Measurements from ENCODE around the gene GFPT1. TPM values are rescaled to one million over a fixed set of nuclear protein-coding genes. Genes with fewer than 3 reads are reported as not detected.

GFPT1 gene
- total and polyA plus RNA-seq, 4 donors = 14.7 to 42.6 (median 18.1) TPM

DNA sequence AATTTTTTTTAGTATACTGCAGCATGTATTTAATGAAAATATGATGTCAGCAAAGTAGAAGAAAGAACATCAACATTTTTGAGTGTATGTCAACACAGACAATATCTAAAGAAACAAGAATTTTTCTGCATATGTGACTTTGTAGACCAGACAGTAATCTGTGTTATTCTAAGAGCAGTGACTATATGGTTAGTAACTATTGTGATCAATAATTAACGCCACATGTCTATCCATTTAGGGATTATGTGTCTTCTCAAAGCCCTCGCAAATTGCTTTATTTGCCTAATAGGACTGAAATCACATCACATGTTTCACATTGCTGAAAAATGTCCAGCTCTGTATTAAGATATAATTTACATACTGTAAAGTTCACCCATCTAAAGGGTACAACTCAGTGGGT lies 107.8 kb downstream of the GFPT1 start:
- Histone ChIP-seq H3K4me1 (ENCODE audit: control insufficient read depth in 4 of 4, insufficient read depth in 4 of 4, low read length in 3 of 4) (no peaks in the 10 kb centered on the region), H3K36me3 (ENCODE audit: control insufficient read depth in 4 of 4, insufficient read depth in 3 of 4, low read depth in 1 of 4, low read length in 3 of 4) (no peaks in the 10 kb centered on the region), H3K4me3 (ENCODE audit: low read depth in 1 of 3, low read length in 3 of 3) (no peak overlapping the region), H3K27me3 (ENCODE audit: control insufficient read depth in 4 of 4, insufficient read depth in 4 of 4, low read length in 3 of 4) (peaks cover 0 to 7% (median 0%) of the 10 kb centered on the region in 4 donors), H3K9ac (ENCODE audit: low read depth in 1 of 2, low read length in 2 of 2) (no peak overlapping the region), H3K9me3 (ENCODE audit: control insufficient read depth in 4 of 4, low read length in 3 of 4) (no peaks in the 10 kb centered on the region), H3K27ac (ENCODE audit: low read depth in 1 of 2, low read length in 2 of 2) (no peak overlapping the region)
- no peak for DNase-seq (ENCODE audit: low spot score)
- TF ChIP-seq YY1 (IDR thresholded peaks at IDR 0.05) (no peak), HNF4G (IDR thresholded peaks at IDR 0.05) (no peak), FOXA1 (IDR thresholded peaks at IDR 0.05) (no peak), TAF1 (conservative IDR thresholded peaks at IDR 0.05) (no peak), HNF4A (conservative IDR thresholded peaks at IDR 0.05) (no peak), EGR1 (IDR thresholded peaks at IDR 0.05; ENCODE audit: low read depth in 2 of 2) (no peak), GABPA (IDR thresholded peaks at IDR 0.05 in 1 of 2, conservative IDR thresholded peaks at IDR 0.05 in 1 of 2) (no peak), JUND (IDR thresholded peaks at IDR 0.05) (no peak), RXRA (IDR thresholded peaks at IDR 0.05) (no peak), RAD21 (IDR thresholded peaks at IDR 0.05) (no peak), SP1 (IDR thresholded peaks at IDR 0.05) (no peak)
- TF ChIP-seq, protein P1, sequence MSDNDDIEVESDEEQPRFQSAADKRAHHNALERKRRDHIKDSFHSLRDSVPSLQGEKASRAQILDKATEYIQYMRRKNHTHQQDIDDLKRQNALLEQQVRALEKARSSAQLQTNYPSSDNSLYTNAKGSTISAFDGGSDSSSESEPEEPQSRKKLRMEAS (IDR thresholded peaks at IDR 0.05) = no peak
- TF ChIP-seq, protein P2, sequence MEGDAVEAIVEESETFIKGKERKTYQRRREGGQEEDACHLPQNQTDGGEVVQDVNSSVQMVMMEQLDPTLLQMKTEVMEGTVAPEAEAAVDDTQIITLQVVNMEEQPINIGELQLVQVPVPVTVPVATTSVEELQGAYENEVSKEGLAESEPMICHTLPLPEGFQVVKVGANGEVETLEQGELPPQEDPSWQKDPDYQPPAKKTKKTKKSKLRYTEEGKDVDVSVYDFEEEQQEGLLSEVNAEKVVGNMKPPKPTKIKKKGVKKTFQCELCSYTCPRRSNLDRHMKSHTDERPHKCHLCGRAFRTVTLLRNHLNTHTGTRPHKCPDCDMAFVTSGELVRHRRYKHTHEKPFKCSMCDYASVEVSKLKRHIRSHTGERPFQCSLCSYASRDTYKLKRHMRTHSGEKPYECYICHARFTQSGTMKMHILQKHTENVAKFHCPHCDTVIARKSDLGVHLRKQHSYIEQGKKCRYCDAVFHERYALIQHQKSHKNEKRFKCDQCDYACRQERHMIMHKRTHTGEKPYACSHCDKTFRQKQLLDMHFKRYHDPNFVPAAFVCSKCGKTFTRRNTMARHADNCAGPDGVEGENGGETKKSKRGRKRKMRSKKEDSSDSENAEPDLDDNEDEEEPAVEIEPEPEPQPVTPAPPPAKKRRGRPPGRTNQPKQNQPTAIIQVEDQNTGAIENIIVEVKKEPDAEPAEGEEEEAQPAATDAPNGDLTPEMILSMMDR (IDR thresholded peaks at IDR 0.05; ENCODE audit: low read depth, low read length, missing input control) = no peak
- TF ChIP-seq, protein P3, sequence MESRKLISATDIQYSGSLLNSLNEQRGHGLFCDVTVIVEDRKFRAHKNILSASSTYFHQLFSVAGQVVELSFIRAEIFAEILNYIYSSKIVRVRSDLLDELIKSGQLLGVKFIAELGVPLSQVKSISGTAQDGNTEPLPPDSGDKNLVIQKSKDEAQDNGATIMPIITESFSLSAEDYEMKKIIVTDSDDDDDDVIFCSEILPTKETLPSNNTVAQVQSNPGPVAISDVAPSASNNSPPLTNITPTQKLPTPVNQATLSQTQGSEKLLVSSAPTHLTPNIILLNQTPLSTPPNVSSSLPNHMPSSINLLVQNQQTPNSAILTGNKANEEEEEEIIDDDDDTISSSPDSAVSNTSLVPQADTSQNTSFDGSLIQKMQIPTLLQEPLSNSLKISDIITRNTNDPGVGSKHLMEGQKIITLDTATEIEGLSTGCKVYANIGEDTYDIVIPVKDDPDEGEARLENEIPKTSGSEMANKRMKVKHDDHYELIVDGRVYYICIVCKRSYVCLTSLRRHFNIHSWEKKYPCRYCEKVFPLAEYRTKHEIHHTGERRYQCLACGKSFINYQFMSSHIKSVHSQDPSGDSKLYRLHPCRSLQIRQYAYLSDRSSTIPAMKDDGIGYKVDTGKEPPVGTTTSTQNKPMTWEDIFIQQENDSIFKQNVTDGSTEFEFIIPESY (IDR thresholded peaks at IDR 0.05) = no peak
- TF ChIP-seq, protein P4, sequence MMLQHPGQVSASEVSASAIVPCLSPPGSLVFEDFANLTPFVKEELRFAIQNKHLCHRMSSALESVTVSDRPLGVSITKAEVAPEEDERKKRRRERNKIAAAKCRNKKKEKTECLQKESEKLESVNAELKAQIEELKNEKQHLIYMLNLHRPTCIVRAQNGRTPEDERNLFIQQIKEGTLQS (IDR thresholded peaks at IDR 0.05) = no peak
- TF ChIP-seq, protein P5, sequence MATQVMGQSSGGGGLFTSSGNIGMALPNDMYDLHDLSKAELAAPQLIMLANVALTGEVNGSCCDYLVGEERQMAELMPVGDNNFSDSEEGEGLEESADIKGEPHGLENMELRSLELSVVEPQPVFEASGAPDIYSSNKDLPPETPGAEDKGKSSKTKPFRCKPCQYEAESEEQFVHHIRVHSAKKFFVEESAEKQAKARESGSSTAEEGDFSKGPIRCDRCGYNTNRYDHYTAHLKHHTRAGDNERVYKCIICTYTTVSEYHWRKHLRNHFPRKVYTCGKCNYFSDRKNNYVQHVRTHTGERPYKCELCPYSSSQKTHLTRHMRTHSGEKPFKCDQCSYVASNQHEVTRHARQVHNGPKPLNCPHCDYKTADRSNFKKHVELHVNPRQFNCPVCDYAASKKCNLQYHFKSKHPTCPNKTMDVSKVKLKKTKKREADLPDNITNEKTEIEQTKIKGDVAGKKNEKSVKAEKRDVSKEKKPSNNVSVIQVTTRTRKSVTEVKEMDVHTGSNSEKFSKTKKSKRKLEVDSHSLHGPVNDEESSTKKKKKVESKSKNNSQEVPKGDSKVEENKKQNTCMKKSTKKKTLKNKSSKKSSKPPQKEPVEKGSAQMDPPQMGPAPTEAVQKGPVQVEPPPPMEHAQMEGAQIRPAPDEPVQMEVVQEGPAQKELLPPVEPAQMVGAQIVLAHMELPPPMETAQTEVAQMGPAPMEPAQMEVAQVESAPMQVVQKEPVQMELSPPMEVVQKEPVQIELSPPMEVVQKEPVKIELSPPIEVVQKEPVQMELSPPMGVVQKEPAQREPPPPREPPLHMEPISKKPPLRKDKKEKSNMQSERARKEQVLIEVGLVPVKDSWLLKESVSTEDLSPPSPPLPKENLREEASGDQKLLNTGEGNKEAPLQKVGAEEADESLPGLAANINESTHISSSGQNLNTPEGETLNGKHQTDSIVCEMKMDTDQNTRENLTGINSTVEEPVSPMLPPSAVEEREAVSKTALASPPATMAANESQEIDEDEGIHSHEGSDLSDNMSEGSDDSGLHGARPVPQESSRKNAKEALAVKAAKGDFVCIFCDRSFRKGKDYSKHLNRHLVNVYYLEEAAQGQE (IDR thresholded peaks at IDR 0.05) = no peak
- WGBS = 90% methylated on average over 2 of the region's 2 CpGs

DNA sequence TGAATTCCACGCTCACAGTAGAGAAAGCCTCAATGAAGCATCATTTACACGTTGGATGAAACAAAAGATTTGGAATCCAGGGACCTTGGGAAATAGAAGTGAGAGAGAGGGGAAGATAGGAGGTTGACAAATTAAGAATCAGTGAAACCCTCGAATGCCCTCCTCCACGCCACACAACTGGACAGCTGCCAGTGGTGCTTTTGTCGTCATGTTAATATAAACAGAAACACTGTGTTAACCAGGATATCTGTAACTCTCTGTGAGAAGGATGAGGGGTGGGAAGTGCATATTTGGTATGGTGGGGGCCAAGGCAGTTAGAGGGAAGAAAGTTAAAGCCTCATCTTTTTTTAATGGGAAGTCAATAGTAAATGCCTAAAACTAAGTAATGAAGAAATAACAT lies 108.7 kb downstream of the GFPT1 start:
- WGBS = 70% methylated on average over 5 of the region's 5 CpGs
- no peaks in the 10 kb centered on the region for H3K36me3 ChIP-seq (ENCODE audit: control insufficient read depth in 4 of 4, insufficient read depth in 3 of 4, low read depth in 1 of 4, low read length in 3 of 4)
- no peak for DNase-seq (ENCODE audit: low spot score)

More for the DNA sequence above, 108.7 kb downstream of the GFPT1 start:
- Histone ChIP-seq H3K4me3 (ENCODE audit: low read depth in 1 of 3, low read length in 3 of 3) (no peak overlapping the region), H3K9me3 (ENCODE audit: control insufficient read depth in 4 of 4, low read length in 3 of 4) (no peaks in the 10 kb centered on the region), H3K9ac (ENCODE audit: low read depth in 1 of 2, low read length in 2 of 2) (no peak overlapping the region), H3K27ac (ENCODE audit: low read depth in 1 of 2, low read length in 2 of 2) (no peak overlapping the region), H3K27me3 (ENCODE audit: control insufficient read depth in 4 of 4, insufficient read depth in 4 of 4, low read length in 3 of 4) (peaks cover 0 to 7% (median 0%) of the 10 kb centered on the region in 4 donors), H3K4me1 (ENCODE audit: control insufficient read depth in 4 of 4, insufficient read depth in 4 of 4, low read length in 3 of 4) (no peaks in the 10 kb centered on the region)
- no peak for TF ChIP-seq TAF1 (conservative IDR thresholded peaks at IDR 0.05)
- TF ChIP-seq GABPA (IDR thresholded peaks at IDR 0.05 in 1 of 2, conservative IDR thresholded peaks at IDR 0.05 in 1 of 2) = no peak
- no peak for TF ChIP-seq RAD21 (IDR thresholded peaks at IDR 0.05)
- TF ChIP-seq, protein P3 (IDR thresholded peaks at IDR 0.05) = no peak
- TF ChIP-seq RXRA (IDR thresholded peaks at IDR 0.05) = no peak

Data from liver (tissue), 9 donors.